Stimulated activated CD8-positive, alpha-beta memory T cell treated with anti-CD3 and anti-CD28 coated beads, Interleukin-4, amount 100 ng/mL, for 48 hours (primary cell): ENCODE measurements around the gene RPTOR.
"Not testable (repeated sequence)": the region's sequence is repeated elsewhere in the genome, so short reads cannot be mapped to it uniquely, and the experiment has no call there.

Experiments
- DNase-seq: peaks from one replicate; pipeline ENCODE4 v3.0.0-alpha.2; 2020

Gene RPTOR, protein sequence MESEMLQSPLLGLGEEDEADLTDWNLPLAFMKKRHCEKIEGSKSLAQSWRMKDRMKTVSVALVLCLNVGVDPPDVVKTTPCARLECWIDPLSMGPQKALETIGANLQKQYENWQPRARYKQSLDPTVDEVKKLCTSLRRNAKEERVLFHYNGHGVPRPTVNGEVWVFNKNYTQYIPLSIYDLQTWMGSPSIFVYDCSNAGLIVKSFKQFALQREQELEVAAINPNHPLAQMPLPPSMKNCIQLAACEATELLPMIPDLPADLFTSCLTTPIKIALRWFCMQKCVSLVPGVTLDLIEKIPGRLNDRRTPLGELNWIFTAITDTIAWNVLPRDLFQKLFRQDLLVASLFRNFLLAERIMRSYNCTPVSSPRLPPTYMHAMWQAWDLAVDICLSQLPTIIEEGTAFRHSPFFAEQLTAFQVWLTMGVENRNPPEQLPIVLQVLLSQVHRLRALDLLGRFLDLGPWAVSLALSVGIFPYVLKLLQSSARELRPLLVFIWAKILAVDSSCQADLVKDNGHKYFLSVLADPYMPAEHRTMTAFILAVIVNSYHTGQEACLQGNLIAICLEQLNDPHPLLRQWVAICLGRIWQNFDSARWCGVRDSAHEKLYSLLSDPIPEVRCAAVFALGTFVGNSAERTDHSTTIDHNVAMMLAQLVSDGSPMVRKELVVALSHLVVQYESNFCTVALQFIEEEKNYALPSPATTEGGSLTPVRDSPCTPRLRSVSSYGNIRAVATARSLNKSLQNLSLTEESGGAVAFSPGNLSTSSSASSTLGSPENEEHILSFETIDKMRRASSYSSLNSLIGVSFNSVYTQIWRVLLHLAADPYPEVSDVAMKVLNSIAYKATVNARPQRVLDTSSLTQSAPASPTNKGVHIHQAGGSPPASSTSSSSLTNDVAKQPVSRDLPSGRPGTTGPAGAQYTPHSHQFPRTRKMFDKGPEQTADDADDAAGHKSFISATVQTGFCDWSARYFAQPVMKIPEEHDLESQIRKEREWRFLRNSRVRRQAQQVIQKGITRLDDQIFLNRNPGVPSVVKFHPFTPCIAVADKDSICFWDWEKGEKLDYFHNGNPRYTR (N-terminal part only)

GRCh38 chr17:80544655-80545498 is at the start of gene RPTOR:
Gene RPTOR (plus strand): TSS chr17:80544838. CDS start chr17:80545630, 792 bp downstream.
- DNase-seq, result peak; percentile 94

- no peak for DNase-seq
These were observed 46.9 kb upstream of the RPTOR start for GRCh38 chr17:80497726-80498241.

DNA sequence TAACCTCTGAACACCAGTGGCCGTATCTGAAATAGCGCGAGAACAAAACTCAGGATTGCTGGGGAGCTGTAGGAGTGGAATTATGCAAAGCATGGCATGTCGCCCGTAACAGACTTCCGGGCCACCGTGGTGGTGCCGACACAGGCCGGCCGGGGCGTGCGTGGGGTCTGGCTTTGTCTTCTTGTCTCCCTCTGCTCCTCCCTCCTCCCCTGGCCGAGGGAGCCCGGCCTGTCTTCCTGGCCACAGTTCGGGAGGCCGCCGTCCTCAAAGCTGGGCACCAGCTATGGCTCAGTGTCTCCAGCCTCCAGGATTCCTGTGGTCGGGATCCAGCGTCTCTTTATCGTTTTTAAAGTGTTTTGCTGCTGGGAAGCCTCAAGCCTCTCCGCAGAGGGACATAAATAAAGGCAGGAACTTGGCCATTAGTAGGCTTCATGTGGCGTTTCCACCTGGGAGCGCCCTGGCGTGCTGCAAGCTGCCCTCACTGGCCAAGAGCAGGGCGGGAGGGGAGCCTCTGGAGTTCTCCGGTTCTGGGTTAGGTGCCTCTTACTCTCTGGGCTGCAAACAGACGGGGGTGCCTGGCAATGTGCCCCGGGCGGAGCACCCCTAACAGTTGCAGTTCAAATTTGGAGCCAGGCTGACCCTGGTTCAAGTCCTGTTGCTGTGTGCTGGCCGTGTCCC is 46.3 kb upstream of the RPTOR start:
- no peak for DNase-seq

GRCh38 chr17:80498920-80499410 is 45.7 kb upstream of the RPTOR start:
- DNase-seq, result no peak

GRCh38 chr17:80499560-80499959 is 45.1 kb upstream of the RPTOR start:
- DNase-seq, result no peak

GRCh38 chr17:80499961-80500665 is 44.5 kb upstream of the RPTOR start:
- DNase-seq, result no peak

DNA sequence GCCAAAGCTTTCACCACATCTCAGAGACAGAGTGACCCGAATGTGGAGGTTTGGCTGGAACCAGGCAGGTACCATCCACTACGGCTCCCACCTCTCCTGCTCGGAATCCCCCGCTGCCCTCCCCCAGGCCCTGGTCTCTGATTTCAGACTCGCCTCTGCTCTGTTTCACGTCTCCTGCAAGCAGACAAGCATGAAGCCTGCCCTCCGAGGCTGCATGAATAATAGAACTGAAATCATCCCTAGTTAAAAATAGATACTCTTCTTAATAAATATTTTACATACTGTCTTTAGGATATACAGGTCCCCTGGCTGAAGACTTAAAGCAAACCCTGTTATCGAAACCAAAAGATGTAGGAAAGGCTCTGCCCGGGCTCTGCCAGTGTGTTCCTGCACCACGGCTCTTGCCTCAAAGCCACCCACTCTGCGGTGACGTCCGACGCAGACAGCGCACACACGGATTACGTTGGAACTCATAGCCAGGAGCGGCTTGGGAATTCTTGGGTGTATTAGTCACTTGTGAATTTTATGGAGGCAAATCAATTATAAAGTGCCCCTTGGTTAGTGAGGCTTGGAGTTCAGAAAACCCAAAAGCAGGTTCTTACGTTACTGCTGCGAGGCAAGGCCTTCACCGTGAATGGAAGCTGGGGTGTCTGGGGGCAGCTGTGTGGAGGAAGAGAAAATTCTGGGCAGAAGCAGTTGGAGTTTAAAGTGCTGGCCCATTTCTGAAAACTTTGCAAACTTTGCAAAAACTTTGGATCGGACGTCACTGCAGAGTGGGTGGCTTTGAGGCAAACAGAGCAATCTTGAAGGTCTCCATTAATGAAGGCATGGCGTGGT is 42.7 kb upstream of the RPTOR start:
- no peak for DNase-seq

- DNase-seq, result no peak
These were observed 42.1 kb upstream of the RPTOR start for GRCh38 chr17:80502578-80502877.

GRCh38 chr17:80503031-80503430 is 41.6 kb upstream of the RPTOR start:
- no peak for DNase-seq

DNA sequence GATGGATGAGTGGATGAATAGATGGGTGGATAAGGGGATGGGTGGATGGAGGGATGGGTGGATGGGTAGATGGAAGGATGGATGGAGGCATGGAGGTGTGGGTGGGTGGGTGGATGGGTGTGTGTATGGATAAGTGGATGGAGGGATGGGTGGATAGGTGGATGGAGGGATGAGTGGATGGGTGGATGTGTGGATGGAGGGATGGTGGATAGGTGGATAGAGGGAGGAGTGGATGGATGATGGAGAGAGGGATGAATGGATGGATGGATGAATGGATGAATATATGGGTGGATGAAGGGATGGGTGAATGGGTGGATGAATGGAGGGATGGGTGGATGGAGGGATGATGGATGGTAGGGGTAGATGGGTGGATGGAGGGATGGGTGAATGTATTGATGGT is 40.7 kb upstream of the RPTOR start:
- DNase-seq, result no peak

DNA sequence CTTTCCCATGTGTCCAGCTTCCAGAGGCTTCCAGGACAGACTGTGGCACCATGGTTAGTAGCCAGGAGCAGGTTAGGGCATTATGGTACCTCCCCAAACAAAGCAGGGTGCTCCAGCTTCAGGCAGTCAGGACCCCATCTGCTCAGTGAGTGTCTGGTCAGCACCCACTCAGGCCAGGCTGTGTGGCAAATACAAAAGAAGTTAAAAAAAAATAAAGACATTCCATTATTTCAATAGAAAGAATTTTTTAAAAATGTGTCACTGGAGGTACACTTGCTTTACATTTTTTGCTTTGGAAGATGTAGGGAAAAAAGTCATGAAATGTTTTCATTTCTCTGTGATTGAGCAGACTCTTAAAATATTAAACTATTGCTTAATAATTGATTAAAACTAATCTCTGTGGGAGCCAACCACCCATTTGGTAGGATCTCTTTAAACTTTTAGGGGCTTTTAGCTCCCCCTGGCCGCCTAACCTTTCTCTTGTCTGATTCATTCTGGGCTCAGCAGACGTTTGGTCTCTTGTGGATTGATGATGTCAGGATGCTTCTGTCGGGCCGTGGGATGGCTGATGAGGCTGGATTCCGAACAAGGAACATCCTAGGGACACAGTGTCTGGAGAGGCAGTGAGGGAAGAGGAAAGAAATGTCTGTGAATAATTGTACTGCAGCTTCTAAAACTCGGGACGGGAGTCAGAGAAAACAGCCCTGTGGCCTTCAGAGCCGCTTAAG is 39.8 kb upstream of the RPTOR start:
- DNase-seq, result no peak

- not testable (repeated sequence) for DNase-seq
These were observed 37.5 kb upstream of the RPTOR start for GRCh38 chr17:80507177-80507576.

DNA sequence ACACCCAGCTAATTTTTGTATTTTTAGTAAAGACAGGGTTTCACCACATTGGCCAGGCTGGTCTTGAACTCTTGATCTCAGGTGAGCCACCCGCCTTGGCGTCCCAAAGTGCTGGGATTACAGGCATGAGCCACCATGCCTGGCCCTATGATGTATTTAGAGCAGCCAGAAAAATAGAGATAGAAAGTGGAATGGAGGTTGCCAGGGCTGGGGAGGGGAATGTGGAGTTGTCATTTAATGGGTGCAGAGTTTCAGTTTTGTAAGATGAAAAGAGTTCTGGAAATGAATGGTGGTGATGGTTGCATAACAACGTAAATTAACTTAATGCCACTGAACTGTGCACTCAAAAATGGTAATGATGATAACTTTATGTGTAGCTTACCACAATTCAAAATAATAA is 36.7 kb upstream of the RPTOR start:
- no peak for DNase-seq

GRCh38 chr17:80509311-80509710 is 35.3 kb upstream of the RPTOR start:
- no peak for DNase-seq

GRCh38 chr17:80510132-80510531 is 34.5 kb upstream of the RPTOR start:
- DNase-seq, result no peak

GRCh38 chr17:80510772-80511171 is 33.9 kb upstream of the RPTOR start:
- no peak for DNase-seq

DNA sequence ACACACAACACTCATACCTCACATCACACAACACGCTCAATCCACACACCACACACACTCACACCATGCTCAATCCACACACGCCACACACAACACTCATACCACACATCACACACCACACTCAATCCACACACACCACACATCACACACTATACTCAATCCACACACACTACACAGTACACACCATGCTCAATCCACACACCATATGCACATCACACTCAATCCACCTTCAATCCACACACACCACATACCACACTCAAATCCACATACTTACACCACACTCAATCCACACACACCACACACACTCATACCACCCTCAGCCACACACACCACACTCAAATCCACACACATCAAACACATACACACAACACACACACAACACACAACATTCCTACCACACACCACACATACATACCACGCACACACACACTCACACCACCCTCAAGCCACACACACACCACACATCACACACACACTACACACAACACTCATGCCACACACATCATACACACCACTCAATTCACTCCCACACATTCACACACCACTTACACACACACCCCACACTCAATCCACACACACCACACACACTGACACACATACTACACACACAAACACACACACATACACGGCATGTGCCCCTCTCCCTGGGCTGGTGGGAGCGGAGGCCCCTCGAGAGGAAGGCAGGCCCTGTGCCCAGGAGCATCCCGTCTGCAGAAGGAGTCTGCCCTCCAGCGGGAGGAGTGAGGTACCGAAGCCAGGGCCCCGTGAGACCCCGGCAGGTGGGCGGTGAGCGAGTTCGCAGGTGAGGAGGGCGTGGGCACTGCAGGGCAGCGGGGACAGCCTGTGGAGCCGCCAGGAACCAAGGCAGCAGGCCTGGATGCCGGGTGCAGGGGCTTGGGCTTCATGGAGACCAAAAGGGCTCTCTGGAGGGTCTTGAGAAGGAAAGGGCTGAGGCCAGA is 33.1 kb upstream of the RPTOR start:
- DNase-seq, result no peak

GRCh38 chr17:80512233-80512632 is 32.4 kb upstream of the RPTOR start:
- no peak for DNase-seq
